GM21381 (cell line): ENCODE measurements around the gene PIK3C2B.
A peak's percentile ranks its signal among the peaks of the same experiment; 100 is the strongest.
"Not testable (repeated sequence)": the region's sequence is repeated elsewhere in the genome, so short reads cannot be mapped to it uniquely, and the experiment has no call there.

Source experiments
- ATAC-seq: cut with Tn5 transposase; IDR thresholded peaks from one replicate; pipeline ENCODE4 v1.9.1; 2021; ENCODE audit warnings: mild to moderate bottlenecking, moderate library complexity; ENCODE audit not compliant: unreplicated experiment

Gene PIK3C2B

DNA sequence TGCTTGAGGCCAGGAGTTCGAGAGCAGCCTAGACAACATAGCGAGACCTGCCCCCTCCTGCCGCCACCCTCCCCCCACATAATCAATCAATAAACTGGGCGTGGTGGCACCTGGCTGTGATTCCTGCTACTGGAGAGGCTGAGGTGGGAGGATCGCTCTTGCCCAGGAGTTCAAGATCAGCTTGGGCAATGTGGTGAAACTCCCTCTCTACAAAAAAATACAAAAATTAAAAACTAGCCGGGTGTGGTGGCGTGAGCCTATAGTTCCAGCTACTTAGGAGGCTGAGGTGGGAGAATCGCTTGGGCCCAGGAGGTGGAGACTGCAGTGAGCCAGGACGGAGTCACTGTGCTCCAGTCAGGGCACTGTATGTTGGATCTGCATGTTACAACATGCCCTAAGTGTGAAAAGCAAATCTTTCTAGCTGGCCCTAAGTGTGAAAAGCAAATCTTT, 14.6 kb upstream of the PIK3C2B start:
- no peak for ATAC-seq

DNA sequence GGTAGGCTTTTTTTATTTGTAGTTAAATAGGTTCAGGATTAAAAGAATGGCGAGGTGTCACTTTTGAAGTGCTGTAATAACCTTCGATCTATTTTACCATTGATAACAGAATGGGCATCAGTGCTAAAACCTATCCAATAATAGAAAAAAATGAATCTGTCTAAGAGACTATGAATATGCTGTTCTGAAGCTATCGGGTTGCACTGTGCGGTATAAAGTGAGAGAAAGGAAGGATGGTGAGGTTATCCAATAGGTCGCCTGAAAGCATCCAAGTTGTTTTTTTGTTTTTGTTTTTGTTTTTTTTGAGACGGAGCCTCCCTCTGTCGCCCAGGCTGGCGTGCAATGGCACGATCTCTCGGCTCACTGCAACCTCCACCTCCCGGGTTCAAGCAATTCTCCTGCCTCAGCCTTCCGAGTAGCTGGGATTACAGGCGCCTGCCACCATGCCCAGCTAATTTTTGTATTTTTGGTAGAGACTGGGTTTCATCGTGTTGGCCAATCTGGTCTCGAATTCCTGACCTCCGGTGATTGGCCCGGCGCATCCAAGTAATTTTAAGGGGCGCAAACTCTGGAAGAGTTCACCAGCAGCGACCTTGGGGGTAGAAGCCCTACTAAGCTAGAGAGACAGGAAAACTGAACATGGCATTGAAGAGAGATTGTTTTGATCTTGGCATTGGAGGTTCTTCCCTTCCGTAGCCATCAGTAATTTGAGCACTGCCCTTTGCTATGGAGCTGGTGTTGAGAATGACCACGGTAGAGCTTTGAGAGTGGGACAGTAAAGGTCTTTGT, 12.9 kb upstream of the PIK3C2B start:
- ATAC-seq: no peak

- ATAC-seq: peak; percentile 68
Observed at GRCh38 chr1:204506969-204507316, 12.3 kb upstream of the PIK3C2B start.

- peak; percentile 71 for ATAC-seq
Observed at GRCh38 chr1:204506201-204506968, 11.8 kb upstream of the PIK3C2B start.

- no peak for ATAC-seq
Observed at GRCh38 chr1:204505674-204506200, 11.1 kb upstream of the PIK3C2B start.

DNA sequence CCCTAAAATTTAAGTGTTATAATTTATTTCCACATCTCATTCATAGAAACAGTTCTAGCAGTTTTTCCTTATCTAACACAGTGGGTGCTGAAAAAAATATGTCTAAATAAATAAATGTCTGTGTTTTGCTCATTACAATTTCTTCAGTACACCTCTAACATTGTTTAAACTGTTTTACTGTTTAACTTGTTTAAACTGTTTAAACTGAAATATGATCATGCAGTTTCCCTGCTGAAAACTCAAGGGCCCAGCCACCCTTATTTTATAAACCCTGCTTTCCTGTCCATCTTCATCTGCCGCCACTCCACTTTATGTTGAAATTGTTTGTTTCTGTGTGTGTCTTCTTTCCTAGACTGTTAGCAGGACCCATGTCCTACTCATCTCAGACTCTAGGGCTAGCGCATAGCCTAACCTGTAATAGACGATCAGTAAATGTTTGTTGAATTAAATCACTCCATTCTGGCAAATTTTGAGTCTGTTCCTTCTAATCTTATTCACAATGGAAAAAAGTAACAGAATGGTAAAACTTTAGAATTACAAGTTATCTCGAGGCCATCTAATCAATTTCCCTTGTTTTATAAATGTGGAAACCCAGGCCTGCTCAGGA, 9.4 kb upstream of the PIK3C2B start:
- no peak for ATAC-seq

DNA sequence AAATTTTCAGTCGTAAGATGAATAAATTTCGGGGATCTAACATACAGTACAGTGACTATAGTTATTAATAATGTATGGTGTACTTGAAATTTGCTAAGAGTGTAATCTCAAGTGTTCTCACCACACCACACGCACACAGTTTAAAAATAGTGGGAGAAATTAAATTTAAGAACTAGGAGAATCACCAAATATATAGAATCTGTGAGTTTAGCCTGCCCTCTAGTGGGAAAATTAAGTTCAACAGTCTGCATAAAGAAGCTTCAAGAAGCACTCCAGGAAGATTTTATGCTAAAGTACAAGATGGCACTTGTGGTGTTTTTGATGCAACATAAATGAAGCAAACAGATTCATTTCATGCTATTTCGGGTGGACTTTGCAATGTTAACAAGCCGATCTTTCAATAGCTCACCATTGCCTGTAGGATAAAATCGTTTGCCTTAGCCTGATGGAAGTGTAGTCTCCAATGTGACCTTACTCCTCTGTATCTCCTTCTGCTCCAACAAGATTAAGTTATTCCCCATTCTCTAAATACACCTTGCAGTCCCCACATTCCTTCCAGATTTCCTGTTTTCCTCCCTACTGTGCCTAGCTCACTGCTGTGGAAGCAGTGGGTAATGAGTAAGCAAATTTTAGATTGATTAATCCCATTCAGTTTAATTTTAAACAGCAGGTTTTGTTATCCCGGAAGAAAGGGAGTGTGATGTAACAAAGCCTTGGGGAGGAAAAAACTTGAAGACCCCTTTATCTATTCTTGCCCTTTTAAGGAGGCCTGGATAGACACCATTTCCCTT, 8.7 kb upstream of the PIK3C2B start:
- no peak for ATAC-seq

DNA sequence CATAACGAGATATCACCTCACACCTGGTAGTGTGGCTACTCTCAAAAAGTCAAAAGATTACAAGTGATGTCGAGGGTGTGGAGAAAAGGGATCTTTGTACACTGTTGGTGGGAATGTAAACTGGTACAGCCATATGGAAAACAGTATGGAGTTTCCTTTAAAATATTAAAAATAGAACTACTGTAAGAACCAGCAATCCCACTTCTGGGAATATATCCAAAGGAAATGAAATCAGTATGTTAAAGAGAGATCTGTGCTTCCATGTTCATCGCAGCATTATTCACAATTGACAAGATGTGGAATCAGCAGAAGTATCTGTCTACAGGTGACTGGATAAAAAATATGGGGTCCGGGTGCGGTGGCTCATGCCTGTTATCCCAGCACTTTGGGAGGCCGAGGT, 7.6 kb upstream of the PIK3C2B start:
- no peak for ATAC-seq

DNA sequence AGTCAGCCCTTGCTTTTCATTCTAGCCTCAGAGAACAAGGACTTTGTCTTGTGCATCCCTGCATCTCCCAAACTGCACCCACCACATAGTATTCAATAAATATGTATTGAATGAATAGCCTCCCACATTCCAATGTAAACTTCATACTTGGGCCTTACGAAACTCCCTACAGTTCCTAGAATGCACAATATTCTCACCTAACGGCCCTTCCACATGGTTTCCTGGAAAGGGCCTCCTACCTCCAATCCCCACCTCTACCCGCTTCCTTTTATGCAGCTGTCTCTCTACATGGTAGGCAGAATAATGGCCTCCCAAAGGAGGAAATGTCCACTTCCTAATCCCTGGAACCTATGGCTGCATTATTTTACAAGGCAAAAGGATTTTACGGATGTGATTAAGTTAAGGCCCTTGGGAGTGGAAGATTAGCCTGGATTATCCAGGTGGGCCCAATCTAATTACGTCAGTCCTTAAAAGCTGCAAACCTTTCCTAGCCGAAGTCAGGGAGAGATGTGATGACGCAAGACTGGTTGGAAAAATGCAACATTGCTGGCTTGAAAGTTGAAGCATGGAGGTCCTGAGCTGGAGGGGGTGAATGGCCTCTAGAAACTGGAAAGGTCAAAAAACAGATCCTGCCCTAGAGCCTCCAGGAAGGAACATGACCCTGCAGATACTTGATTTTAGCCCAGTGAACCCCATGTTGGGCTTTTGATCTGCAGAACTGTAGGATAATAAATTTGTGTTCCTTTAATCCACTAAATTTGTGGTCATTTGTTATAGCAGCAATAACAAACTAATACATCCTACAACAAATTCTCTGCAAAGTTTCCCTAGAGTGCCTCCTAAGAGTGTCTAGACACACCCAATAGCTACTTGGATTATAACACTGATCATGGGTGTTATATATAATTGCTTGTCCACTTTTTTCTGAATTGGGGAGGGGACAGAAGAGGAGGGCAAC, 5.2 kb upstream of the PIK3C2B start:
- ATAC-seq: no peak

- ATAC-seq: no peak
Observed at GRCh38 chr1:204498981-204499380, 4.4 kb upstream of the PIK3C2B start.

- ATAC-seq: no peak
Observed at GRCh38 chr1:204495777-204496176, 1.2 kb upstream of the PIK3C2B start.

DNA sequence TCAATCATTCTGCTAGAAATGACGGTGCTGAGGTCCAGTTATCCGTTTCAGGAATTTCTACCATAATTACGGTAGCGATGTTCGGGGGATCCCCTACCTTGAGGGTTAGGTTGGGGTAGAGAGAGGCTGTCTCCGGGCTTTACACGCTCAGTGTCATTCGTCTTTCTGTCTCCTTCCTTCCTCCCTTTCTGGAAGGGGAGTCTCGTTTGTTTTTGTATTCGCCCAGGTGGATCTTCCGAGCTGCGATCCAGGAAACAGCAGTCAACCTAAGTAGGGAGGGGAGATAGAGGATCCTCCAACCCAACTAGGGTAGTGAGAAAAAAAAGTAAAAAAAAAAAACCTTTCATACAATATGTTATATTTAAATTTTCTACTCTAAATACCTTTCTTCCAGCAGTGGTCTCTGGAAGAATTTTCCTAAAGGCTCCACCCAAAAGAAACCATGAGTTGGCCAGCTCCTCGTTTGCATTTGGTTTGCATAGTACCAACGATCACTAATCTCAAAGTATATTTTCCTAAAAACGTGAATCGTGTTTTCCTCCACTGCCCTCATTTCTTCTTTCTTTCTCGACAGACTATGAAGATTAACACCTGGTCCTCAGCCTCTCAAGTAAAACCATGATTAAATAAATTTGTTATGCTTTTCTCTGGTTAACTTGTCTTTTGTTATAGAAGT, 611 bp upstream of the PIK3C2B start:
- peak; percentile 35 for ATAC-seq

DNA sequence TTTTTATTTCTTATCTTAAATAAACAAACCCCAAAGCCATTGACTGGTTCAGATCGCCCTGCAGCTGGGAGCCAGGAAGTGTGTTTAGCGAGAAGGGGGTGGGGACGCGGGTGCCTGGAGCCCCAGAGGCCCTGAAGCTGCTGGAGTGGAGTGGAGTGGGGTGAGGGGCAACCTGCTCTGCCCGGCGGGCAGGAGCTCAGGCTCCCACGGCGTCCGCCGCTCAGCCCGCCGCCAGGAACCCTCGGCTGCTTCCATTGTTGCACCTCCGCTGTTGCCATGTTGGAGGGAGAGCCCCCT, 673 bp downstream of the PIK3C2B start:
- peak; percentile 20 for ATAC-seq

DNA sequence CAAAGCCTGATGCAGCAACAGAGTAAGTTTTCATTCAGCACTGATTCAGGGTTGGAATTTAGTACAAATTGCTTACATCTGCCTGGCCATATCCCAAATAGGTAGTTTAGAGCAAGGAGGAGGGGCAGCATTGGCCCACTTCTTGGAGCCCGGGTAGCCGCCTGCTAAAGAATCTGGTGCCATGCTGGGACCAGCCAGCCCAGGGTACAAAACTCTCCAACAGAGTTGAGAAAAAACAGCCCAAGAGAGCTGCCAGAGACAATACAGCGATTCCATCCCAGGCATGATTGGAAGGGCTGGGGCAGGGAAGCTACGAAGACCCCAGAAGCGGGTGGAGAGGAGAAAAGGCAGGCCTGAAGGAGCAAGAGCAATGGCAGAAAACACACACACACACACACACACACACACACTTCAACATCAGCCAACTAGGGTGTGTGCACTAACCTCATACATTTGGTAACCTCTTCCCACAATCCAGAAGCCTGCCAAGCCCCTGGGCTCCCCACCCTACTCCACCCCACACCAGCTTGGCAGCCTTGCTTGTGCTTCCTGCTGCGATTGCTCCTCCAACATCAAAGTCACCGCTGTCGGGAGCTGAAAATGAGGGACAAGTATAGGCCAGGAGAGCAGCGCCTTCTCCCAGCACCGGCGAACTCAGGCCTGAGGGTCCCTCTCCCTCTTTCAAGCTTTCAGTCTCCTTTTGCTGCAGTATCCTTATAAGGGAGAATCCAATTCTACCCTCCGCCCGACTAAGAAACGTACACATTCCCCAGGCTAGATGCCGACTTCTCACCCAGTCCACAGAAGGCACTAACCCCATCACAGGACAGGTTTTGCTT, 1.2 kb downstream of the PIK3C2B start:
- no peak for ATAC-seq

GRCh38 chr1:204491655-204492054, 3.0 kb downstream of the PIK3C2B start:
- ATAC-seq: no peak

GRCh38 chr1:204487256-204487615, 7.4 kb downstream of the PIK3C2B start:
- no peak for ATAC-seq

- not testable (repeated sequence) for ATAC-seq
Observed at GRCh38 chr1:204486513-204487255, 7.9 kb downstream of the PIK3C2B start.

DNA sequence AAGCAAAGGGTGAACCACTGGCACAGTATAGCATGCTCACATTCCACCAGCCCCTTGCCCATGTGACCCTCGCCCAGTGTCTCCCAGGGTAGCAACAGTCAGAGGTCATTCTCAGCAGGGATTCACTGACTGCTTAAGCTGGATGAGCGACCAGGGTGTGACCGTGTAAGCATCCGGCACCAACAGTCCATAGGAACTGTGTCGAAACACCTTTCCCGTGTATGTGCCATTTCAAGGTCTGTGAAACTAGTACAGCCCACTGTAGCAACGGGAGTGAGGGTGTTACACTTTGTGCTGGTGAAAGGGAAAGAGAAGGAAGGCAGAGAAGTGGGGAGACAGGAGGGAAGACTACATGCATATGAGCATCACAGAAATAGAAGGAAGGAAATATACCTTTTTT, 10.8 kb downstream of the PIK3C2B start:
- no peak for ATAC-seq
